ENCODE data around the gene MPND. TPM values are rescaled to one million over a fixed set of nuclear protein-coding genes. Genes with fewer than 3 reads are reported as not detected.
A peak's percentile ranks its signal among the peaks of the same experiment; 100 is the strongest.

Gene MPND
- total and polyA plus RNA-seq, 2 of the 13 experiments (the other 11 are each of a cell fraction or from before 2014, with no cell fraction given) = 10.8 to 15.8 TPM

DNA sequence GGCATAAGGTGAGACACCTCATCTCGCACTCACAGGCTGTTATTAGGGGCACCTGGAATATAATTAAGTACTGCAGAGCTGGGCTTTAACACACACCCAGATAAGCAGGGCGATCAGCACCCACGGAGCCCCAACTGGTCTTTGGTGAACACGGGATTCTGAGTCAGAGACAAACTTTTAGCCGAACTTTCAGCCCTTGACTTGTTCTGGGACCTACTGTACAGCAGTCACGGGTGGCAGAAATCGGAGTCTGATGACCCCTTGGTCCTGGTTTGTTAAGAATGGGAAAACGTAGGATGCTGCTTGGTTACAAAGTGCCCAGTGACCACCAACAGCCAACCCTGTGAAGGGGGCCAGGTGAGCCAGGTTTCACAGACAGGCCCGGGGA is 47.9 kb downstream of the MPND start (continued):
- TF ChIP-seq, protein P1, sequence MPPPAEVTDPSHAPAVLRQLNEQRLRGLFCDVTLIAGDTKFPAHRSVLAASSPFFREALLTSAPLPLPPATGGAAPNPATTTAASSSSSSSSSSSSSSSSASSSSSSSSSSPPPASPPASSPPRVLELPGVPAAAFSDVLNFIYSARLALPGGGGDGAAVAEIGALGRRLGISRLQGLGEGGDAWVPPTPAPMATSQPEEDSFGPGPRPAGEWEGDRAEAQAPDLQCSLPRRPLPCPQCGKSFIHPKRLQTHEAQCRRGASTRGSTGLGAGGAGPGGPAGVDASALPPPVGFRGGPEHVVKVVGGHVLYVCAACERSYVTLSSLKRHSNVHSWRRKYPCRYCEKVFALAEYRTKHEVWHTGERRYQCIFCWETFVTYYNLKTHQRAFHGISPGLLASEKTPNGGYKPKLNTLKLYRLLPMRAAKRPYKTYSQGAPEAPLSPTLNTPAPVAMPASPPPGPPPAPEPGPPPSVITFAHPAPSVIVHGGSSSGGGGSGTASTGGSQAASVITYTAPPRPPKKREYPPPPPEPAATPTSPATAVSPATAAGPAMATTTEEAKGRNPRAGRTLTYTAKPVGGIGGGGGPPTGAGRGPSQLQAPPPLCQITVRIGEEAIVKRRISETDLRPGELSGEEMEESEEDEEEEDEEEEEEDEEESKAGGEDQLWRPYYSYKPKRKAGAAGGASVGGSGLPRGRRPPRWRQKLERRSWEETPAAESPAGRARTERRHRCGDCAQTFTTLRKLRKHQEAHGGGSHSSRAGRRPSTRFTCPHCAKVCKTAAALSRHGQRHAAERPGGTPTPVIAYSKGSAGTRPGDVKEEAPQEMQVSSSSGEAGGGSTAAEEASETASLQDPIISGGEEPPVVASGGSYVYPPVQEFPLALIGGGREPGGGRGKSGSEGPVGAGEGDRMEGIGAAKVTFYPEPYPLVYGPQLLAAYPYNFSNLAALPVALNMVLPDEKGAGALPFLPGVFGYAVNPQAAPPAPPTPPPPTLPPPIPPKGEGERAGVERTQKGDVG (CRISPR knock-in tag; IDR thresholded peaks at IDR 0.05; ENCODE audit: borderline replicate concordance) = no peak
- no peak for TF ChIP-seq SMAD9 (CRISPR knock-in tag; IDR thresholded peaks at IDR 0.05)
- TF ChIP-seq MBNL3 (CRISPR knock-in tag; conservative IDR thresholded peaks at IDR 0.05) = no peak
- no peak for TF ChIP-seq ZNF232 (CRISPR knock-in tag; IDR thresholded peaks at IDR 0.05; ENCODE audit: borderline replicate concordance)
- TF ChIP-seq SP4 (CRISPR knock-in tag; IDR thresholded peaks at IDR 0.05) = no peak
- 0 out of 2 replicates have a peak, but pooled peaks have one; percentile 14 for TF ChIP-seq CHD4 (IDR thresholded peaks at IDR 0.05; ENCODE audit: borderline replicate concordance, low read length)
- TF ChIP-seq FOXK2 (IDR thresholded peaks at IDR 0.05) = no peak
- 0 out of 2 replicates have a peak, but pooled peaks have one; percentile 22 for TF ChIP-seq ZNF777 (CRISPR knock-in tag; IDR thresholded peaks at IDR 0.05)
- TF ChIP-seq, protein P2, sequence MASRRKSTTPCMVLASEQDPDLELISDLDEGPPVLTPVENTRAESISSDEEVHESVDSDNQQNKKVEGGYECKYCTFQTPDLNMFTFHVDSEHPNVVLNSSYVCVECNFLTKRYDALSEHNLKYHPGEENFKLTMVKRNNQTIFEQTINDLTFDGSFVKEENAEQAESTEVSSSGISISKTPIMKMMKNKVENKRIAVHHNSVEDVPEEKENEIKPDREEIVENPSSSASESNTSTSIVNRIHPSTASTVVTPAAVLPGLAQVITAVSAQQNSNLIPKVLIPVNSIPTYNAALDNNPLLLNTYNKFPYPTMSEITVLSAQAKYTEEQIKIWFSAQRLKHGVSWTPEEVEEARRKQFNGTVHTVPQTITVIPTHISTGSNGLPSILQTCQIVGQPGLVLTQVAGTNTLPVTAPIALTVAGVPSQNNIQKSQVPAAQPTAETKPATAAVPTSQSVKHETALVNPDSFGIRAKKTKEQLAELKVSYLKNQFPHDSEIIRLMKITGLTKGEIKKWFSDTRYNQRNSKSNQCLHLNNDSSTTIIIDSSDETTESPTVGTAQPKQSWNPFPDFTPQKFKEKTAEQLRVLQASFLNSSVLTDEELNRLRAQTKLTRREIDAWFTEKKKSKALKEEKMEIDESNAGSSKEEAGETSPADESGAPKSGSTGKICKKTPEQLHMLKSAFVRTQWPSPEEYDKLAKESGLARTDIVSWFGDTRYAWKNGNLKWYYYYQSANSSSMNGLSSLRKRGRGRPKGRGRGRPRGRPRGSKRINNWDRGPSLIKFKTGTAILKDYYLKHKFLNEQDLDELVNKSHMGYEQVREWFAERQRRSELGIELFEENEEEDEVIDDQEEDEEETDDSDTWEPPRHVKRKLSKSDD (CRISPR knock-in tag; IDR thresholded peaks at IDR 0.05; ENCODE audit: low read depth) = no peak
- TF ChIP-seq, protein P3, sequence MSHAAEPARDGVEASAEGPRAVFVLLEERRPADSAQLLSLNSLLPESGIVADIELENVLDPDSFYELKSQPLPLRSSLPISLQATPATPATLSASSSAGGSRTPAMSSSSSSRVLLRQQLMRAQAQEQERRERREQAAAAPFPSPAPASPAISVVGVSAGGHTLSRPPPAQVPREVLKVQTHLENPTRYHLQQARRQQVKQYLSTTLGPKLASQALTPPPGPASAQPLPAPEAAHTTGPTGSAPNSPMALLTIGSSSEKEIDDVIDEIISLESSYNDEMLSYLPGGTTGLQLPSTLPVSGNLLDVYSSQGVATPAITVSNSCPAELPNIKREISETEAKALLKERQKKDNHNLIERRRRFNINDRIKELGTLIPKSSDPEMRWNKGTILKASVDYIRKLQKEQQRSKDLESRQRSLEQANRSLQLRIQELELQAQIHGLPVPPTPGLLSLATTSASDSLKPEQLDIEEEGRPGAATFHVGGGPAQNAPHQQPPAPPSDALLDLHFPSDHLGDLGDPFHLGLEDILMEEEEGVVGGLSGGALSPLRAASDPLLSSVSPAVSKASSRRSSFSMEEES (CRISPR knock-in tag; IDR thresholded peaks at IDR 0.05) = no peak
- TF ChIP-seq ZNF335 (CRISPR knock-in tag; IDR thresholded peaks at IDR 0.05) = no peak
- no peak for TF ChIP-seq MAFK (conservative IDR thresholded peaks at IDR 0.05 in 1 of 2, IDR thresholded peaks at IDR 0.05 in 1 of 2; ENCODE audit: low read length in 2 of 2)
- no peak for TF ChIP-seq ZNF572 (CRISPR knock-in tag; IDR thresholded peaks at IDR 0.05)
- TF ChIP-seq ZFP1 (CRISPR knock-in tag; IDR thresholded peaks at IDR 0.05) = no peak
- no peak for TF ChIP-seq BRCA1 (CRISPR knock-in tag; IDR thresholded peaks at IDR 0.05)
- TF ChIP-seq RNF2 (conservative IDR thresholded peaks at IDR 0.05; ENCODE audit: low read depth) = no peak
- TF ChIP-seq ZNF619 (CRISPR knock-in tag; IDR thresholded peaks at IDR 0.05) = no peak
- TF ChIP-seq, protein P4, sequence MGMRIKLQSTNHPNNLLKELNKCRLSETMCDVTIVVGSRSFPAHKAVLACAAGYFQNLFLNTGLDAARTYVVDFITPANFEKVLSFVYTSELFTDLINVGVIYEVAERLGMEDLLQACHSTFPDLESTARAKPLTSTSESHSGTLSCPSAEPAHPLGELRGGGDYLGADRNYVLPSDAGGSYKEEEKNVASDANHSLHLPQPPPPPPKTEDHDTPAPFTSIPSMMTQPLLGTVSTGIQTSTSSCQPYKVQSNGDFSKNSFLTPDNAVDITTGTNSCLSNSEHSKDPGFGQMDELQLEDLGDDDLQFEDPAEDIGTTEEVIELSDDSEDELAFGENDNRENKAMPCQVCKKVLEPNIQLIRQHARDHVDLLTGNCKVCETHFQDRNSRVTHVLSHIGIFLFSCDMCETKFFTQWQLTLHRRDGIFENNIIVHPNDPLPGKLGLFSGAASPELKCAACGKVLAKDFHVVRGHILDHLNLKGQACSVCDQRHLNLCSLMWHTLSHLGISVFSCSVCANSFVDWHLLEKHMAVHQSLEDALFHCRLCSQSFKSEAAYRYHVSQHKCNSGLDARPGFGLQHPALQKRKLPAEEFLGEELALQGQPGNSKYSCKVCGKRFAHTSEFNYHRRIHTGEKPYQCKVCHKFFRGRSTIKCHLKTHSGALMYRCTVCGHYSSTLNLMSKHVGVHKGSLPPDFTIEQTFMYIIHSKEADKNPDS (CRISPR knock-in tag; IDR thresholded peaks at IDR 0.05) = no peak
- TF ChIP-seq MAF1 (CRISPR knock-in tag; IDR thresholded peaks at IDR 0.05; ENCODE audit: borderline replicate concordance) = no peak
- TF ChIP-seq SIN3A (IDR thresholded peaks at IDR 0.05; ENCODE audit: borderline replicate concordance, low read depth, low read length) = 0 out of 2 replicates have a peak, but pooled peaks have one; percentile 4
- no peak for TF ChIP-seq LCORL (IDR thresholded peaks at IDR 0.05)
- no peak for TF ChIP-seq LCORL (CRISPR knock-in tag; IDR thresholded peaks at IDR 0.05)
- no peak for TF ChIP-seq AHR (CRISPR knock-in tag; IDR thresholded peaks at IDR 0.05)
- TF ChIP-seq EHMT2 (IDR thresholded peaks at IDR 0.05; ENCODE audit: borderline replicate concordance, low read depth, low read length) = no peak

Data from HepG2 (cell line).